Measurements from ENCODE around the gene STXBP5.
"Not testable (repeated sequence)": the region's sequence is repeated elsewhere in the genome, so short reads cannot be mapped to it uniquely, and the experiment has no call there.

Gene STXBP5

GRCh38 chr6:147246853-147247635 lies 42.8 kb downstream of the STXBP5 start:
- no peak for DNase-seq (ENCODE audit: low read depth)

GRCh38 chr6:147248859-147249258 lies 44.6 kb downstream of the STXBP5 start:
- DNase-seq (ENCODE audit: low read depth): no peak

GRCh38 chr6:147251072-147251471 lies 46.9 kb downstream of the STXBP5 start:
- DNase-seq (ENCODE audit: low read depth): no peak

- DNase-seq (ENCODE audit: low read depth): not testable (repeated sequence)
Measured at GRCh38 chr6:147254929-147255473, 50.8 kb downstream of the STXBP5 start.

- no peak for DNase-seq (ENCODE audit: low read depth)
Measured at GRCh38 chr6:147255948-147256674, 51.9 kb downstream of the STXBP5 start.

- no peak for DNase-seq (ENCODE audit: low read depth)
Measured at GRCh38 chr6:147257760-147258159, 53.5 kb downstream of the STXBP5 start.

GRCh38 chr6:147260091-147260490 lies 55.9 kb downstream of the STXBP5 start:
- no peak for DNase-seq (ENCODE audit: low read depth)

- no peak for DNase-seq (ENCODE audit: low read depth)
Measured at GRCh38 chr6:147262946-147263345, 58.7 kb downstream of the STXBP5 start.

GRCh38 chr6:147266821-147267220 lies 62.6 kb downstream of the STXBP5 start:
- DNase-seq (ENCODE audit: low read depth): no peak

GRCh38 chr6:147267658-147268057 lies 63.4 kb downstream of the STXBP5 start:
- DNase-seq (ENCODE audit: low read depth): no peak

GRCh38 chr6:147268254-147268653 lies 64.0 kb downstream of the STXBP5 start:
- no peak for DNase-seq (ENCODE audit: low read depth)

- DNase-seq (ENCODE audit: low read depth): no peak
Measured at GRCh38 chr6:147274012-147274411, 69.8 kb downstream of the STXBP5 start.

GRCh38 chr6:147274776-147275175 lies 70.6 kb downstream of the STXBP5 start:
- no peak for DNase-seq (ENCODE audit: low read depth)

GRCh38 chr6:147278891-147279290 lies 74.7 kb downstream of the STXBP5 start:
- DNase-seq (ENCODE audit: low read depth): no peak

- no peak for DNase-seq (ENCODE audit: low read depth)
Measured at GRCh38 chr6:147279427-147279826, 75.2 kb downstream of the STXBP5 start.

GRCh38 chr6:147281895-147282565 lies 77.8 kb downstream of the STXBP5 start:
- no peak for DNase-seq (ENCODE audit: low read depth)

- DNase-seq (ENCODE audit: low read depth): no peak
Measured at GRCh38 chr6:147282566-147282959, 78.3 kb downstream of the STXBP5 start.

GRCh38 chr6:147283460-147283859 lies 79.2 kb downstream of the STXBP5 start:
- DNase-seq (ENCODE audit: low read depth): no peak

GRCh38 chr6:147285087-147285855 lies 81.1 kb downstream of the STXBP5 start:
- DNase-seq (ENCODE audit: low read depth): no peak

GRCh38 chr6:147287869-147288271 lies 83.7 kb downstream of the STXBP5 start:
- DNase-seq (ENCODE audit: low read depth): no peak

GRCh38 chr6:147297124-147297523 lies 92.9 kb downstream of the STXBP5 start:
- DNase-seq (ENCODE audit: low read depth): no peak
